ENCODE results near the gene CHN2.

Gene CHN2

DNA sequence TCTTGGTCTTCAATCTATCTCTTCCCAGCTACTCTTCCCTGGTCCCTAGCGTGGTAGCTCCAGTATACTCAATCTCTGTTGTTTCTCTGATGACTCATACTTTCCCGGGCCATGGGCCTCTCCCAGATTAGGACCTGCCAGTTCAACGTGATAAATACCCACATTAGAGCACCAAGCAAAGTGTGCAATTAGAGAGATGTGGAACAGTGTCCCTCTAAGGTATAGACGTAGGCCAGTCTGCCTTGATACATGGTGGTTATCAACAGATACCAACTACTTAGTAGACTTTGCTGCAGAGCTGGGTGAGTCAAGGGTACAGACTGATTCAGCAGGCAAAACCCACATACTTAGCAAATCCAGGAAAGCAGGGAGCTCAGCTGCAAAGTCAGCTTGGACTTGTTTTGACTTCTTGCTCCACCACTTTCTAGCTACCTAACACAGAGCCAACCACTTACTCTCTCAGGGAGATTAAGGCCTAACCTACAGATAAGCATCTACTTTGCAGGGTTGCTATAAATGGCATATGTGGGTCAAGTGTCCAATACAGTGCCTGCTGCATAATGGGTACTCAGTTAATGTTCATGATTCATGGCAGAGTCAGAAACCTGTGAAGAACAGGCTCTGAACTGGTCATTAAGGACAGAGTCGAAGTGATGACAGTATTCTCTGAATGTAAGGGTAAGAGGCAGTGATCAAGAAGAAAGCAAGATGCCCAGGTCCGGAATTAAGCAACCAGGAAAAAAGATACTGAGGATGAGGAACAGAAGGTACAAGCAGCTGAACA lies 176.1 kb downstream of the CHN2 start:
- no peak for TF ChIP-seq CTCF (IDR thresholded peaks at IDR 0.05; ENCODE audit: control insufficient read depth, insufficient read depth, low read depth, low read length, missing control alignments)
- DNase-seq (ENCODE audit: low read depth) = no peak
- H3K4me3 ChIP-seq (ENCODE audit: control insufficient read depth, low read depth, low read length) = no peak overlapping the region

DNA sequence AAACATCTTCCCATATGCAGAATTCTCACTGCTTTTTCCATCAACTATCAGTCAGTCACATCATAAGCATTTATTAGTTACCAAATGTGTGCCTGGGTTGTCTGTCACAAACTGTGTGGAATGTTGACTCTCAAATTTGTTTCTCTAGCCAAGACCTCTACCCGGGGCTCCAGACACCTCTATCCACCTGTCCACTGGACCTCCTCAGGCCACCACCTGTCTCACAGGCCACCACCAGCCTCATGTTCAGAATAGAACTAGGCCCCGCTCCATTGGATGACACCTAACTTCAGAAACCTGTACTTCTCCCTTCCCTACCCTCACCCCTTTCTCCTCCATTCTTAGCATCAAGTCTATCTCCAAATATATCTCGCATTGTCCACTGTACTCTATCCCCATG lies 176.9 kb downstream of the CHN2 start:
- no peak for TF ChIP-seq CTCF (IDR thresholded peaks at IDR 0.05; ENCODE audit: control insufficient read depth, insufficient read depth, low read depth, low read length, missing control alignments)

DNA sequence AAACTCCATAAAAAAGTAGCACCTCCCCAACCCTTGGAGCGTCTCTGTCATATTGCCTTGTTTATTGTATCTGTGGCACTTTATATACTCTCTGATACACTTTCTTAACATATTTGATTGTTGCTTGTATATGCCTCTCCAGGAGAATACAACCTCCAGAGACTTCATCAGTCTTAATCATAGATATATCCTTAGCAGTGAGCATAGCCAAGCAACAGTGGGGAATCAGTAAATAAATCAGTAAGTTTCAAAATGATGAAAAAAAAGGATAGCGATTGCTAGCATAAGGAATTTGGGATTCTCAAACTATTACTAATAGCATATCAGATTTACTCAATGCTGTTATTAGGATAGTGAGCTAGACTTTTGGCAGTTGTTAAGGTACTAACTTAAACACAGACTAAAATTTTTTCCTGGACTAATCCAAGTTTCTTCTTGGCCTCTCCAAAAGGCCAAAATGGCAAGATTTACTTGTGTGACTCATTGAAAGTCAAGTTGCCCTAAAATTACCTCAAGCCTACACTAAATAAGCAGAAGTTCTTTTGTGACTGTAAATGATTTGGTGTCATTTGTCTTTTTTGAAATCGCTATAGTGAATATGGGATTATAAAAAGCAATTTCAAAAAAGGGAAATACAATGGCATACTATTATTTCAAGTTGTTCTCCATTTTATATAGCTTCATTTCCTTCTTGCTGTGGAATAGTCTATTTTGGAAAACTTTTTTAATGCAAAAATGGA lies 177.9 kb downstream of the CHN2 start:
- no peak for DNase-seq (ENCODE audit: low read depth)
- no peak overlapping the region for H3K4me3 ChIP-seq (ENCODE audit: control insufficient read depth, low read depth, low read length)
- no peak for TF ChIP-seq CTCF (IDR thresholded peaks at IDR 0.05; ENCODE audit: control insufficient read depth, insufficient read depth, low read depth, low read length, missing control alignments)

More for the DNA sequence above, 176.9 kb downstream of the CHN2 start:
- DNase-seq (ENCODE audit: low read depth) = no peak
- H3K4me3 ChIP-seq (ENCODE audit: control insufficient read depth, low read depth, low read length) = no peak overlapping the region

DNA sequence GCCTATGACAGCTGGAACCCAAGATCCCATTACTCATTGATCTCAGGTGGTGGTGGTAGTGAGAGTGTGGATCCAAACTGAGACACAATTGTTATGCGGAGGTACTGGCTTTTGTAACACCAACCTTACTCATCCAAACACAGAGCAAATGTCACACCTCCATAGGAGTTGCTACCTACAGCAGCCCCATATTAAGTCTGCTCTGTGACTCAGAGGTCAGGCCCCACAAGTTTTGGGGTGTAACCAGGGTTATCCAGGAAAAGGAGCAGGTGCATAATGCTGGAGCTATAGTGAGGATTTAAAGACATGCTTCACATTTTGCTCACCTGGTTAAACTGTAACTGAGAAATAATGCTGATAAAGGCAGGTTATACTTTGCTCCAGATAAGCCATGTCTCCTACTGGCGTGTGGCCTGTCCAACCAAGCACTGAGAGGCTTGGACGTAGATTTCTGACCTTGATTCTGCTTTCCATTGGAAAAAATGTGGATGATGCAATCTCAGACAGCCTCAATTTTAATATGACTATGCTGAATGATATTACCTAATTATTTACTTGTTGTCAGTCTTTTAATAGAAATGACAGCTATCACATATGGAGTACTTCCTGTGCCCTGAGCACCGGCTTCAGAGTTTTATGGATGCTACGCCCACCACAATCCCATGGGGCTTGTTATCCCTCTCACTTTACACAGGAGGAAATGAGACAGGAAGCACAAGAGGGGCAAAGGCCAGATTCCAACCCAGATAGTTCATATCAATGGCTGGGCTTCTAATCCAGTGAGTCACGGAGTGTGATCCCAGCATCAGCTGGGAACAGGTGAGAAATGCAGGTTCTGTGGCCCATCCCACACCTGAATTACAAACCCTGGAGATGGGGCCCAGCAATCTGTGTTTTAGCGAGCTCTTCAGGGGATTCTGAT lies 181.3 kb downstream of the CHN2 start:
- DNase-seq (ENCODE audit: low read depth) = no peak
- no peak for TF ChIP-seq CTCF (IDR thresholded peaks at IDR 0.05; ENCODE audit: control insufficient read depth, insufficient read depth, low read depth, low read length, missing control alignments)
- H3K4me3 ChIP-seq (ENCODE audit: control insufficient read depth, low read depth, low read length) = no peak overlapping the region

DNA sequence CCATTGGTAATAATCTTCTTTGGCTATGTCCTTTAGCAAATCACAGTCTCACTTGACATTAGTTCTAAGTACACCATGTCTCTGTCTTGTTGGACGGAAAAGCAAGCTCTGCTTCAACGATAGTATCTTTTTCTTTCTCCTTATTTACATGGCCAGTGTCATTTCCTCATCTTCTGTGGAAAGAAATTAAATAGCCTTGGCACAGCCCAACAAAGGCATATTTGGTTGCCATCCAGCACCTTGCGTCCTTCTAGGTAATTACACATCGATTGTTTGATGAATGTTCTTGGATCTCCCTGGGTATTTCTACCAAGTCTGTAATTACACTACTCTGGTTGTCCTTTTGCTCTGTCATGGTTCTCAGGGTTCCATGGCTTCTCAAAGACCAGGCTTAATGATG lies 183.1 kb downstream of the CHN2 start:
- DNase-seq (ENCODE audit: low read depth) = no peak
- H3K4me3 ChIP-seq (ENCODE audit: control insufficient read depth, low read depth, low read length) = no peak overlapping the region
- TF ChIP-seq CTCF (IDR thresholded peaks at IDR 0.05; ENCODE audit: control insufficient read depth, insufficient read depth, low read depth, low read length, missing control alignments) = no peak

DNA sequence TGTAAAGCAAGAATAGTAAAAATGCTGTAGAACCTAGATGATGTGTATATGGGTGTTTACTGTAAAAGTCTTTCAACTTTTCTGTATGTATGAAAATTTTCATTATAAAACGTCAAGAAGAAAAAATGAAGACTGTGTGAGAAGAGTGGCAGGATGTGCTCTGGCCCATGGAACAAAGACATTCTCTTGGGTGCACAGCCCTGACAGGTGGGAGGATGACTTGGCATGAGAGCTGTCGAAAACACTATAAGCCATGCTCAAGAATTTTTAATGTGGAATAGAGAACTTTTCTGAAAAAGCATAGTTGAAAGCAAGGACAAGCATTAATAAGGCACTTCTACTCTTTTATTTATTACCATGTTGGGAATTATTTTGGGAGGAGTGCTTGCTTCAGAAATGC lies 185.0 kb downstream of the CHN2 start:
- DNase-seq (ENCODE audit: low read depth) = no peak
- no peak for TF ChIP-seq CTCF (IDR thresholded peaks at IDR 0.05; ENCODE audit: control insufficient read depth, insufficient read depth, low read depth, low read length, missing control alignments)
- no peak overlapping the region for H3K4me3 ChIP-seq (ENCODE audit: control insufficient read depth, low read depth, low read length)
